Neural cell (in vitro differentiated cells): ENCODE data around the gene NCKAP1.

Source experiments
- EP300 ChIP-seq: fragments of 450-650 bp; conservative IDR thresholded peaks from 2 replicates; pipeline ENCODE4 v1.6.1; 2014; ENCODE audit warnings: antibody characterized with exemption, mild to moderate bottlenecking, moderate library complexity; ENCODE audit not compliant: poor library complexity, severe bottlenecking
- EZH2 ChIP-seq: fragments of 200-600, 300-800 bp; shearing (Covaris generic), sonication (generic); IDR thresholded peaks from 2 replicates; pipeline ENCODE4 v1.6.1; 2014; ENCODE audit warnings: antibody characterized with exemption, low read length, borderline replicate concordance, mild to moderate bottlenecking; ENCODE audit not compliant: insufficient read depth, poor library complexity, severe bottlenecking
- MXI1 ChIP-seq: fragments of 450-650 bp; conservative IDR thresholded peaks from 2 replicates; pipeline ENCODE4 v1.6.1; 2014; ENCODE audit warnings: antibody characterized with exemption, mild to moderate bottlenecking; ENCODE audit not compliant: poor library complexity, severe bottlenecking
- POLR2AphosphoS5 ChIP-seq: IDR thresholded peaks from 2 replicates; pipeline ENCODE4 v1.6.1; 2012
- RAD21 ChIP-seq: fragments of 450-650 bp; conservative IDR thresholded peaks from 2 replicates; pipeline ENCODE4 v1.6.1; 2014; ENCODE audit warnings: antibody characterized with exemption, mild to moderate bottlenecking, moderate library complexity
- SMC3 ChIP-seq: fragments of 450-650 bp; conservative IDR thresholded peaks from 2 replicates; pipeline ENCODE4 v1.6.1; 2014; ENCODE audit warnings: antibody characterized with exemption, mild to moderate bottlenecking, moderate library complexity; ENCODE audit not compliant: poor library complexity
- TAF1 ChIP-seq: IDR thresholded peaks from 2 replicates; pipeline ENCODE4 v1.6.1; 2012; ENCODE audit warnings: low read depth
- TF ChIP-seq, protein P1 (sequence below): fragments of 450-650 bp; IDR thresholded peaks from 2 replicates; pipeline ENCODE4 v1.5.1; 2014; ENCODE audit warnings: antibody characterized with exemption, mild to moderate bottlenecking, moderate library complexity; ENCODE audit not compliant: poor library complexity, severe bottlenecking
- TF ChIP-seq, protein P2 (sequence below): IDR thresholded peaks from 2 replicates; pipeline ENCODE4 v1.6.1; 2012; ENCODE audit warnings: borderline replicate concordance

DNA sequence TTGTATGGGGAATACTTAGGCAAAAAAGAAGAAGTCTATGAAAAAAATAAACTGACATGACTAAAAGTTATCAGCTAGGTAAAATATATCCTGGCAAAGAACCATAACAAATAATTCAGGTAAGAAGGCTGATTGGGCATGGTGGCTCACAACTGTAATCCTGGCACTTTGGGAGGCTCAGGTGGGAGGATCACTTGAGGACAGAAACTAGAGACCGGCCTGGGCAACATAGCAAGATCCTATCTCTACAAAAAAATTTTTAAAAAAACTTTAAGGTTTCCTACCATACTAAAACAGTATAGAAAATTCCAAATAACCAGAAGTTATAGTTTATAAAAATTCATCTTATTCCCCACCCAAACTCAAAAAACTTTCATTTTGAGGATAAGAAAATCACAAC is 10.8 kb downstream of the NCKAP1 start:
- TF ChIP-seq EP300 (no peak), POLR2AphosphoS5 (no peak), EZH2 (no peak), SMC3 (no peak), TAF1 (no peak), MXI1 (no peak), RAD21 (no peak)
- TF ChIP-seq, protein P1, sequence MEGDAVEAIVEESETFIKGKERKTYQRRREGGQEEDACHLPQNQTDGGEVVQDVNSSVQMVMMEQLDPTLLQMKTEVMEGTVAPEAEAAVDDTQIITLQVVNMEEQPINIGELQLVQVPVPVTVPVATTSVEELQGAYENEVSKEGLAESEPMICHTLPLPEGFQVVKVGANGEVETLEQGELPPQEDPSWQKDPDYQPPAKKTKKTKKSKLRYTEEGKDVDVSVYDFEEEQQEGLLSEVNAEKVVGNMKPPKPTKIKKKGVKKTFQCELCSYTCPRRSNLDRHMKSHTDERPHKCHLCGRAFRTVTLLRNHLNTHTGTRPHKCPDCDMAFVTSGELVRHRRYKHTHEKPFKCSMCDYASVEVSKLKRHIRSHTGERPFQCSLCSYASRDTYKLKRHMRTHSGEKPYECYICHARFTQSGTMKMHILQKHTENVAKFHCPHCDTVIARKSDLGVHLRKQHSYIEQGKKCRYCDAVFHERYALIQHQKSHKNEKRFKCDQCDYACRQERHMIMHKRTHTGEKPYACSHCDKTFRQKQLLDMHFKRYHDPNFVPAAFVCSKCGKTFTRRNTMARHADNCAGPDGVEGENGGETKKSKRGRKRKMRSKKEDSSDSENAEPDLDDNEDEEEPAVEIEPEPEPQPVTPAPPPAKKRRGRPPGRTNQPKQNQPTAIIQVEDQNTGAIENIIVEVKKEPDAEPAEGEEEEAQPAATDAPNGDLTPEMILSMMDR: no peak
- TF ChIP-seq, protein P2, sequence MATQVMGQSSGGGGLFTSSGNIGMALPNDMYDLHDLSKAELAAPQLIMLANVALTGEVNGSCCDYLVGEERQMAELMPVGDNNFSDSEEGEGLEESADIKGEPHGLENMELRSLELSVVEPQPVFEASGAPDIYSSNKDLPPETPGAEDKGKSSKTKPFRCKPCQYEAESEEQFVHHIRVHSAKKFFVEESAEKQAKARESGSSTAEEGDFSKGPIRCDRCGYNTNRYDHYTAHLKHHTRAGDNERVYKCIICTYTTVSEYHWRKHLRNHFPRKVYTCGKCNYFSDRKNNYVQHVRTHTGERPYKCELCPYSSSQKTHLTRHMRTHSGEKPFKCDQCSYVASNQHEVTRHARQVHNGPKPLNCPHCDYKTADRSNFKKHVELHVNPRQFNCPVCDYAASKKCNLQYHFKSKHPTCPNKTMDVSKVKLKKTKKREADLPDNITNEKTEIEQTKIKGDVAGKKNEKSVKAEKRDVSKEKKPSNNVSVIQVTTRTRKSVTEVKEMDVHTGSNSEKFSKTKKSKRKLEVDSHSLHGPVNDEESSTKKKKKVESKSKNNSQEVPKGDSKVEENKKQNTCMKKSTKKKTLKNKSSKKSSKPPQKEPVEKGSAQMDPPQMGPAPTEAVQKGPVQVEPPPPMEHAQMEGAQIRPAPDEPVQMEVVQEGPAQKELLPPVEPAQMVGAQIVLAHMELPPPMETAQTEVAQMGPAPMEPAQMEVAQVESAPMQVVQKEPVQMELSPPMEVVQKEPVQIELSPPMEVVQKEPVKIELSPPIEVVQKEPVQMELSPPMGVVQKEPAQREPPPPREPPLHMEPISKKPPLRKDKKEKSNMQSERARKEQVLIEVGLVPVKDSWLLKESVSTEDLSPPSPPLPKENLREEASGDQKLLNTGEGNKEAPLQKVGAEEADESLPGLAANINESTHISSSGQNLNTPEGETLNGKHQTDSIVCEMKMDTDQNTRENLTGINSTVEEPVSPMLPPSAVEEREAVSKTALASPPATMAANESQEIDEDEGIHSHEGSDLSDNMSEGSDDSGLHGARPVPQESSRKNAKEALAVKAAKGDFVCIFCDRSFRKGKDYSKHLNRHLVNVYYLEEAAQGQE: no peak
